ENCODE results near the gene LLGL2. TPM values are rescaled to one million over a fixed set of nuclear protein-coding genes. Genes with fewer than 3 reads are reported as not detected.
"Not testable (repeated sequence)": the region's sequence is repeated elsewhere in the genome, so short reads cannot be mapped to it uniquely, and the experiment has no call there.

Gene LLGL2
- total RNA-seq, 1 experiment from 2014 or later, result 156 TPM

GRCh38 chr17:75590849-75591721 lies 65.6 kb downstream of the LLGL2 start:
- H3K4me1 ChIP-seq (replicated peaks; ENCODE audit: insufficient read depth), result no peaks in the 10 kb centered on the region
- H2AFZ ChIP-seq, result no peak overlapping the region
- H3K27ac ChIP-seq, result no peak overlapping the region
- intact Hi-C loops (cut with micrococcal nuclease; ENCODE audit: unreplicated experiment), result no loop called here
- no peak overlapping the region for H3K4me2 ChIP-seq
- CTCF ChIA-PET, result interaction anchor here (1.4 kb wide), 1 partner anchor 10 kb away, joined by 10 read pairs; no protein-coding TSS in a partner anchor
- no peaks in the 10 kb centered on the region for H4K20me1 ChIP-seq (ENCODE audit: insufficient read depth)
- H3K9me3 ChIP-seq (ENCODE audit: insufficient read depth, low read depth), result no peaks in the 10 kb centered on the region
- no TSS peak for BruUV-seq (replicated peaks)
- no peaks in the 10 kb centered on the region for H3K36me3 ChIP-seq (ENCODE audit: low read depth)
- peaks cover 9% of the 10 kb centered on the region; the same call in 1 of the 2 replicates for H3F3A ChIP-seq (ENCODE audit: insufficient read depth, low read depth)
- DNase-seq, result no peak
- H3K9me2 ChIP-seq (ENCODE audit: insufficient read depth), result no peaks in the 10 kb centered on the region
- H3K4me3 ChIP-seq, result no peak overlapping the region
- POLR2A ChIA-PET (ENCODE audit: unreplicated experiment), result interaction anchor here (0.7 kb wide), 1 partner anchor 9 kb away, joined by 3 read pairs; no protein-coding TSS in a partner anchor
- no peaks in the 10 kb centered on the region for H3K27me3 ChIP-seq (ENCODE audit: insufficient read depth, low read depth)
- no peaks in the 10 kb centered on the region for H3K79me2 ChIP-seq (ENCODE audit: low read depth)
- TF ChIP-seq CTCF (conservative IDR thresholded peaks at IDR 0.05) (no peak), EZH2 (IDR thresholded peaks at IDR 0.05; ENCODE audit: low read depth) (no peak)

GRCh38 chr17:75591722-75592302 lies 66.3 kb downstream of the LLGL2 start:
- no peaks in the 10 kb centered on the region for H3K9me3 ChIP-seq (ENCODE audit: insufficient read depth, low read depth)
- no peak overlapping the region for H2AFZ ChIP-seq
- no peak overlapping the region for H3K27ac ChIP-seq
- ChIA-PET CTCF (no interaction called here), POLR2A (ENCODE audit: unreplicated experiment) (no interaction called here)
- H3K4me3 ChIP-seq, result no peak overlapping the region
- no peak for DNase-seq
- H3K4me1 ChIP-seq (replicated peaks; ENCODE audit: insufficient read depth), result no peaks in the 10 kb centered on the region
- TF ChIP-seq EZH2 (IDR thresholded peaks at IDR 0.05; ENCODE audit: low read depth) (no peak), CTCF (conservative IDR thresholded peaks at IDR 0.05) (no peak)
- no peaks in the 10 kb centered on the region for H3K9me2 ChIP-seq (ENCODE audit: insufficient read depth)
- no peaks in the 10 kb centered on the region for H3K36me3 ChIP-seq (ENCODE audit: low read depth)
- no peaks in the 10 kb centered on the region for H3K27me3 ChIP-seq (ENCODE audit: insufficient read depth, low read depth)
- H3K4me2 ChIP-seq, result no peak overlapping the region
- H3K79me2 ChIP-seq (ENCODE audit: low read depth), result no peaks in the 10 kb centered on the region
- no TSS peak for BruUV-seq (replicated peaks)
- H3F3A ChIP-seq (ENCODE audit: insufficient read depth, low read depth), result 0 out of 2 replicates have a peak, but pooled peaks cover 2% of the 10 kb centered on the region
- intact Hi-C loops (cut with micrococcal nuclease; ENCODE audit: unreplicated experiment), result no loop called here
- H4K20me1 ChIP-seq (ENCODE audit: insufficient read depth), result no peaks in the 10 kb centered on the region

GRCh38 chr17:75592348-75593020 lies 67.0 kb downstream of the LLGL2 start:
- BruUV-seq (replicated peaks), result no TSS peak
- CTCF ChIA-PET, result no interaction called here

GRCh38 chr17:75593430-75593829 lies 67.9 kb downstream of the LLGL2 start:
- H3K4me1 ChIP-seq (replicated peaks; ENCODE audit: insufficient read depth); H3K79me2 ChIP-seq (ENCODE audit: low read depth); H4K20me1 ChIP-seq (ENCODE audit: insufficient read depth); H3K27me3 ChIP-seq (ENCODE audit: insufficient read depth, low read depth); BruUV-seq (replicated peaks); H3F3A ChIP-seq (ENCODE audit: insufficient read depth, low read depth); intact Hi-C loops (cut with micrococcal nuclease; ENCODE audit: unreplicated experiment); H3K36me3 ChIP-seq (ENCODE audit: low read depth); H3K9me2 ChIP-seq (ENCODE audit: insufficient read depth); H2AFZ ChIP-seq; DNase-seq; H3K9me3 ChIP-seq (ENCODE audit: insufficient read depth, low read depth); POLR2A ChIA-PET (ENCODE audit: unreplicated experiment); H3K27ac ChIP-seq; H3K4me2 ChIP-seq; H3K4me3 ChIP-seq; CTCF ChIA-PET: not testable (repeated sequence)

More at GRCh38 chr17:75592348-75593020, 67.0 kb downstream of the LLGL2 start:
- H3K9me2 ChIP-seq (ENCODE audit: insufficient read depth), result no peaks in the 10 kb centered on the region
- POLR2A ChIA-PET (ENCODE audit: unreplicated experiment), result no interaction called here
- no peak overlapping the region for H2AFZ ChIP-seq
- no peaks in the 10 kb centered on the region for H3K4me1 ChIP-seq (replicated peaks; ENCODE audit: insufficient read depth)
- no peaks in the 10 kb centered on the region for H3K79me2 ChIP-seq (ENCODE audit: low read depth)
- no peaks in the 10 kb centered on the region for H3K36me3 ChIP-seq (ENCODE audit: low read depth)
- H3K4me3 ChIP-seq, result no peak overlapping the region
- DNase-seq, result no peak
- no peaks in the 10 kb centered on the region for H3K27me3 ChIP-seq (ENCODE audit: insufficient read depth, low read depth)
- no peak overlapping the region for H3K27ac ChIP-seq
- intact Hi-C loops (cut with micrococcal nuclease; ENCODE audit: unreplicated experiment), result no loop called here
- TF ChIP-seq EZH2 (IDR thresholded peaks at IDR 0.05; ENCODE audit: low read depth) (no peak), CTCF (conservative IDR thresholded peaks at IDR 0.05) (no peak)
- H3K9me3 ChIP-seq (ENCODE audit: insufficient read depth, low read depth), result no peaks in the 10 kb centered on the region
- H4K20me1 ChIP-seq (ENCODE audit: insufficient read depth), result no peaks in the 10 kb centered on the region
- no peak overlapping the region for H3K4me2 ChIP-seq
- H3F3A ChIP-seq (ENCODE audit: insufficient read depth, low read depth), result 0 out of 2 replicates have a peak, but pooled peaks cover 2% of the 10 kb centered on the region

Measured in PC-9 (cell line).